Measurements from ENCODE around the gene OR5H2.

DNA sequence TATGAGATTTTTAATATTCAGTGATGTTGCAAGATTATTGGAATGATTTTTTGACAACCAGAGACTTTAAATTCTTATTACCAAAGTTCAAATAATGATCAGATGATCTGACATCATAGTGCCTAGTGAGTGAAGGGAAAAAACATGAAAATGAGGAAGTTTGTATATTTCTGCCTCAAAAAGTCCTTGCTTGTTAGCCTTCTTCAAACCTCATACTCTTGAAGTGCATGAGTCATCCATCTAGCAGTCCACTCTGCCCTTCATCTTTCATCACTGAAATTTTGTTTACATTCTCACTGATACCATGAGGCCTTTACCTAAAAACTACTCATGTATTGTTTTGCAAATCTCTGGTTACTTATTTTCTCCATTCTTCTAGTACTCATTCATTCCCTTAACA, 42.2 kb upstream of the OR5H2 start:
- TF ChIP-seq POLR2A (IDR thresholded peaks at IDR 0.05; ENCODE audit: low read depth, low read length) (no peak), EZH2 (IDR thresholded peaks at IDR 0.05; ENCODE audit: borderline replicate concordance, low read depth, low read length, severe bottlenecking) (no peak), MYC (IDR thresholded peaks at IDR 0.05; ENCODE audit: low read depth, low read length) (no peak), FOS (IDR thresholded peaks at IDR 0.05; ENCODE audit: borderline replicate concordance, insufficient read depth, low read length) (no peak), JUN (IDR thresholded peaks at IDR 0.05; ENCODE audit: borderline replicate concordance, insufficient read depth, insufficient read length, low read depth) (no peak)
- TF ChIP-seq, protein P1, sequence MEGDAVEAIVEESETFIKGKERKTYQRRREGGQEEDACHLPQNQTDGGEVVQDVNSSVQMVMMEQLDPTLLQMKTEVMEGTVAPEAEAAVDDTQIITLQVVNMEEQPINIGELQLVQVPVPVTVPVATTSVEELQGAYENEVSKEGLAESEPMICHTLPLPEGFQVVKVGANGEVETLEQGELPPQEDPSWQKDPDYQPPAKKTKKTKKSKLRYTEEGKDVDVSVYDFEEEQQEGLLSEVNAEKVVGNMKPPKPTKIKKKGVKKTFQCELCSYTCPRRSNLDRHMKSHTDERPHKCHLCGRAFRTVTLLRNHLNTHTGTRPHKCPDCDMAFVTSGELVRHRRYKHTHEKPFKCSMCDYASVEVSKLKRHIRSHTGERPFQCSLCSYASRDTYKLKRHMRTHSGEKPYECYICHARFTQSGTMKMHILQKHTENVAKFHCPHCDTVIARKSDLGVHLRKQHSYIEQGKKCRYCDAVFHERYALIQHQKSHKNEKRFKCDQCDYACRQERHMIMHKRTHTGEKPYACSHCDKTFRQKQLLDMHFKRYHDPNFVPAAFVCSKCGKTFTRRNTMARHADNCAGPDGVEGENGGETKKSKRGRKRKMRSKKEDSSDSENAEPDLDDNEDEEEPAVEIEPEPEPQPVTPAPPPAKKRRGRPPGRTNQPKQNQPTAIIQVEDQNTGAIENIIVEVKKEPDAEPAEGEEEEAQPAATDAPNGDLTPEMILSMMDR (IDR thresholded peaks at IDR 0.05; ENCODE audit: extremely low read depth in 1 of 2, insufficient read depth in 1 of 2, low read depth in 1 of 2, low read length in 2 of 2), result no peak

Measured in endothelial cell of umbilical vein (primary cell).